WTC11 (cell line): ENCODE results near the gene HIVEP2. TPM values are rescaled to one million over a fixed set of nuclear protein-coding genes. Genes with fewer than 3 reads are reported as not detected.

Experiments used
- ATAC-seq: fragments of 200-7000 bp; cut with Tn5 transposase; 2 replicates; pipeline ENCODE4 v1.10.0; 2021; ENCODE audit warnings: mild to moderate bottlenecking, moderate library complexity
- CTCF ChIA-PET: fragments of 300-600 bp; sonication (Branson Sonifier 250); formaldehyde crosslinking; loops from one replicate; lab custom pipeline; 2021; ENCODE audit warnings: antibody characterized with exemption; lab: Charles Lee
- POLR2A ChIA-PET: fragments of 350-600 bp; sonication (Branson Sonifier 250); formaldehyde crosslinking; loops from one replicate; lab custom pipeline; 2021; ENCODE audit warnings: antibody characterized with exemption; lab: Charles Lee
- DNase-seq: peaks from one replicate; pipeline ENCODE4 v3.0.0; 2021; ENCODE audit warnings: low spot score
- H3K27ac Mint-ChIP-seq: 2 replicates; pipeline ENCODE4 v1.8.0; 2021; ENCODE audit warnings: mixed read lengths
- H3K27me3 Mint-ChIP-seq: 2 replicates; pipeline ENCODE4 v1.8.0; 2021; ENCODE audit warnings: low read depth, mild to moderate bottlenecking, moderate library complexity, mixed read lengths
- H3K36me3 Mint-ChIP-seq: 2 replicates; pipeline ENCODE4 v1.8.0; 2021; ENCODE audit warnings: mixed read lengths
- H3K4me1 Mint-ChIP-seq: 2 replicates; pipeline ENCODE4 v1.8.0; 2022; ENCODE audit warnings: mixed read lengths
- H3K4me3 Mint-ChIP-seq: 2 replicates; pipeline ENCODE4 v1.8.0; 2021; ENCODE audit warnings: mild to moderate bottlenecking, moderate library complexity, mixed read lengths
- H3K9me3 Mint-ChIP-seq: 2 replicates; pipeline ENCODE4 v1.8.0; 2021; ENCODE audit warnings: mixed read lengths
- ATF2 ChIP-seq: sonication (generic); formaldehyde crosslinking; IDR thresholded peaks from 2 replicates; pipeline ENCODE4 v1.8.1; 2022; ENCODE audit warnings: low read depth, missing genetic modification reagents, borderline replicate concordance
- E2F5 ChIP-seq: sonication (generic); formaldehyde crosslinking; IDR thresholded peaks from 2 replicates; pipeline ENCODE4 v1.8.1; 2022; ENCODE audit warnings: mild to moderate bottlenecking, moderate library complexity, missing genetic modification reagents
- ELF4 ChIP-seq: sonication (generic); formaldehyde crosslinking; IDR thresholded peaks from 2 replicates; pipeline ENCODE4 v1.8.1; 2022; ENCODE audit warnings: low read depth, mild to moderate bottlenecking, moderate library complexity, missing genetic modification reagents
- EMX1 ChIP-seq: fragments of 250-450 bp; sonication (Bioruptor Pico); IDR thresholded peaks from 2 replicates; pipeline ENCODE4 v1.8.0; 2021; ENCODE audit warnings: mild to moderate bottlenecking
- FOXJ3 ChIP-seq: sonication (generic); formaldehyde crosslinking; IDR thresholded peaks from 2 replicates; pipeline ENCODE4 v1.9.0; 2021; ENCODE audit warnings: missing genetic modification reagents, mild to moderate bottlenecking, borderline replicate concordance
- FOXP1 ChIP-seq: sonication (generic); formaldehyde crosslinking; IDR thresholded peaks from 2 replicates; pipeline ENCODE4 v1.8.0; 2022; ENCODE audit warnings: missing genetic modification reagents, mild to moderate bottlenecking, moderate library complexity, borderline replicate concordance
- GRHL2 ChIP-seq: fragments of 250-450 bp; sonication (Bioruptor Pico); IDR thresholded peaks from 2 replicates; pipeline ENCODE4 v1.8.0; 2022; ENCODE audit warnings: mild to moderate bottlenecking, moderate library complexity; ENCODE audit not compliant: insufficient replicate concordance, severe bottlenecking
- GTF2I ChIP-seq: fragments of 250-450 bp; sonication (Bioruptor Pico); conservative IDR thresholded peaks from 2 replicates; pipeline ENCODE4 v1.4.0; 2021; ENCODE audit warnings: mild to moderate bottlenecking
- MLX ChIP-seq: sonication (generic); formaldehyde crosslinking; IDR thresholded peaks from 2 replicates; pipeline ENCODE4 v1.8.1; 2023; ENCODE audit warnings: mild to moderate bottlenecking, missing genetic modification reagents, moderate library complexity
- PRDM15 ChIP-seq: sonication (generic); formaldehyde crosslinking; IDR thresholded peaks from 2 replicates; pipeline ENCODE4 v1.8.0; 2022; ENCODE audit warnings: missing genetic modification reagents
- PREB ChIP-seq: sonication (generic); formaldehyde crosslinking; IDR thresholded peaks from 2 replicates; pipeline ENCODE4 v1.8.1; 2022; ENCODE audit warnings: mild to moderate bottlenecking, missing genetic modification reagents, moderate library complexity, borderline replicate concordance
- RELA ChIP-seq: sonication (generic); formaldehyde crosslinking; IDR thresholded peaks from 2 replicates; pipeline ENCODE4 v1.8.1; 2022; ENCODE audit warnings: missing genetic modification reagents, mild to moderate bottlenecking, borderline replicate concordance
- SMAD4 ChIP-seq: sonication (generic); formaldehyde crosslinking; IDR thresholded peaks from 2 replicates; pipeline ENCODE4 v1.8.0; 2022; ENCODE audit warnings: mild to moderate bottlenecking, missing genetic modification reagents
- TEAD1 ChIP-seq: sonication (generic); formaldehyde crosslinking; IDR thresholded peaks from 2 replicates; pipeline ENCODE4 v1.8.0; 2022; ENCODE audit warnings: mild to moderate bottlenecking, missing genetic modification reagents
- TP53 ChIP-seq: sonication (generic); formaldehyde crosslinking; IDR thresholded peaks from 2 replicates; pipeline ENCODE4 v1.8.1; 2023; ENCODE audit warnings: mild to moderate bottlenecking, missing genetic modification reagents
- ZNF219 ChIP-seq: sonication (generic); formaldehyde crosslinking; IDR thresholded peaks from 2 replicates; pipeline ENCODE4 v1.8.0; 2023; ENCODE audit warnings: missing genetic modification reagents, mild to moderate bottlenecking, borderline replicate concordance
- ZNF281 ChIP-seq: sonication (generic); formaldehyde crosslinking; IDR thresholded peaks from 2 replicates; pipeline ENCODE4 v1.8.0; 2023; ENCODE audit warnings: mild to moderate bottlenecking, missing genetic modification reagents
- ZNF416 ChIP-seq: fragments of 250-450 bp; sonication (Bioruptor Pico); IDR thresholded peaks from 2 replicates; pipeline ENCODE4 v1.9.0; 2021; ENCODE audit warnings: mild to moderate bottlenecking, inconsistent platforms
- ZNF423 ChIP-seq: fragments of 250-450 bp; sonication (Bioruptor Pico); IDR thresholded peaks from 2 replicates; pipeline ENCODE4 v2.1.2; 2022; ENCODE audit warnings: mild to moderate bottlenecking, moderate library complexity
- ZSCAN18 ChIP-seq: fragments of 250-450 bp; sonication (Bioruptor Pico); IDR thresholded peaks from 2 replicates; pipeline ENCODE4 v2.1.2; 2022; ENCODE audit warnings: mild to moderate bottlenecking, moderate library complexity
- total RNA-seq: library from RNA; stranded (reverse); gene quantifications from 3 replicates; pipeline ENCODE4 v1.2.3, GENCODE V29; 2021

Gene HIVEP2
- total RNA-seq, 1 experiment from 2014 or later: 11.5 TPM

- TF ChIP-seq MLX (CRISPR knock-in tag) (no peak), E2F5 (no peak), ZNF281 (no peak)
Observed at GRCh38 chr6:142918339-142919042, 26.5 kb downstream of the HIVEP2 start (continued).

GRCh38 chr6:142916881-142917280 lies 28.1 kb downstream of the HIVEP2 start:
- TF ChIP-seq RELA (CRISPR knock-in tag) (no peak), ZNF219 (no peak), ZNF423 (CRISPR knock-in tag) (no peak), EMX1 (CRISPR knock-in tag) (no peak), ELF4 (no peak), TP53 (CRISPR knock-in tag) (no peak), ATF2 (CRISPR knock-in tag) (no peak), FOXJ3 (CRISPR knock-in tag) (no peak), SMAD4 (no peak), FOXP1 (CRISPR knock-in tag) (no peak), GTF2I (CRISPR knock-in tag) (no peak), TEAD1 (CRISPR knock-in tag) (no peak), GRHL2 (CRISPR knock-in tag) (no peak), ZNF416 (CRISPR knock-in tag) (no peak), ZSCAN18 (no peak), PRDM15 (CRISPR knock-in tag) (no peak), PREB (CRISPR knock-in tag) (no peak)
- Mint-ChIP-seq H3K36me3 (peaks cover 20% of the 10 kb centered on the region), H3K27ac (no peak overlapping the region), H3K9me3 (peaks cover 17% of the 10 kb centered on the region), H3K27me3 (peaks cover 3% of the 10 kb centered on the region; the same call in 1 of the 2 replicates), H3K4me3 (no peak overlapping the region), H3K4me1 (peaks cover 36% of the 10 kb centered on the region)
- no peak for DNase-seq
- POLR2A ChIA-PET: no interaction called here
- ATAC-seq: no peak
- CTCF ChIA-PET: no interaction called here
